K562 (cell line): ENCODE measurements around the gene CSF1.

ENCODE experiments used
- HNRNPK ChIP-seq: fragments of 200-400 bp; formaldehyde crosslinking; IDR thresholded peaks from one replicate; pipeline ENCODE4 v1.6.1; 2018; ENCODE audit warnings: mild to moderate bottlenecking, low read depth, low read length; ENCODE audit not compliant: poor library complexity, severe bottlenecking
- ID3 ChIP-seq, 2 experiments: fragments of 250-450 bp in 1 of 2; fragments of 450-650 bp in 1 of 2; sonication (Bioruptor Pico) in 1 of 2; IDR thresholded peaks; 2 replicates each; pipeline versions ENCODE4 v1.6.1 to v1.8.0; 2016 to 2021; ENCODE audit warnings: mild to moderate bottlenecking in 2 of 2, moderate library complexity in 2 of 2, missing compliant biosample characterization in 1 of 2, missing genetic modification characterization in 1 of 2
- POU5F1 ChIP-seq: fragments of 150-350 bp; IDR thresholded peaks from 2 replicates; pipeline ENCODE4 v1.6.1; 2014; ENCODE audit warnings: borderline replicate concordance, low read length, low read depth, mild to moderate bottlenecking; ENCODE audit not compliant: partially characterized antibody
- THRB ChIP-seq: fragments of 450-650 bp; formaldehyde crosslinking; conservative IDR thresholded peaks from 2 replicates; pipeline ENCODE4 v1.4.0; 2022; ENCODE audit warnings: mild to moderate bottlenecking, missing genetic modification characterization
- TF ChIP-seq, protein P1 (sequence below): sonication (generic); formaldehyde crosslinking; IDR thresholded peaks from 2 replicates; pipeline ENCODE4 v1.8.1; 2023; ENCODE audit warnings: mild to moderate bottlenecking, missing genetic modification reagents, moderate library complexity
- TF ChIP-seq, protein P2 (sequence below), 2 experiments: fragments of 450-650 bp; IDR thresholded peaks; 2 replicates each; pipeline ENCODE4 v1.6.1; 2018; ENCODE audit warnings: mild to moderate bottlenecking in 2 of 2, low read depth in 1 of 2; ENCODE audit not compliant: partially characterized antibody in 2 of 2

GRCh38 chr1:109923131-109923945 lies 12.7 kb downstream of the CSF1 start:
- TF ChIP-seq HNRNPK (no peak), POU5F1 (no peak), ID3 (CRISPR knock-in tag; IDR thresholded peaks at IDR 0.05) (no peak), ID3 (tag; IDR thresholded peaks at IDR 0.05) (no peak), THRB (CRISPR knock-in tag) (no peak)
- TF ChIP-seq, protein P1, sequence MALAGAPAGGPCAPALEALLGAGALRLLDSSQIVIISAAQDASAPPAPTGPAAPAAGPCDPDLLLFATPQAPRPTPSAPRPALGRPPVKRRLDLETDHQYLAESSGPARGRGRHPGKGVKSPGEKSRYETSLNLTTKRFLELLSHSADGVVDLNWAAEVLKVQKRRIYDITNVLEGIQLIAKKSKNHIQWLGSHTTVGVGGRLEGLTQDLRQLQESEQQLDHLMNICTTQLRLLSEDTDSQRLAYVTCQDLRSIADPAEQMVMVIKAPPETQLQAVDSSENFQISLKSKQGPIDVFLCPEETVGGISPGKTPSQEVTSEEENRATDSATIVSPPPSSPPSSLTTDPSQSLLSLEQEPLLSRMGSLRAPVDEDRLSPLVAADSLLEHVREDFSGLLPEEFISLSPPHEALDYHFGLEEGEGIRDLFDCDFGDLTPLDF (CRISPR knock-in tag) = no peak
- TF ChIP-seq, protein P2, sequence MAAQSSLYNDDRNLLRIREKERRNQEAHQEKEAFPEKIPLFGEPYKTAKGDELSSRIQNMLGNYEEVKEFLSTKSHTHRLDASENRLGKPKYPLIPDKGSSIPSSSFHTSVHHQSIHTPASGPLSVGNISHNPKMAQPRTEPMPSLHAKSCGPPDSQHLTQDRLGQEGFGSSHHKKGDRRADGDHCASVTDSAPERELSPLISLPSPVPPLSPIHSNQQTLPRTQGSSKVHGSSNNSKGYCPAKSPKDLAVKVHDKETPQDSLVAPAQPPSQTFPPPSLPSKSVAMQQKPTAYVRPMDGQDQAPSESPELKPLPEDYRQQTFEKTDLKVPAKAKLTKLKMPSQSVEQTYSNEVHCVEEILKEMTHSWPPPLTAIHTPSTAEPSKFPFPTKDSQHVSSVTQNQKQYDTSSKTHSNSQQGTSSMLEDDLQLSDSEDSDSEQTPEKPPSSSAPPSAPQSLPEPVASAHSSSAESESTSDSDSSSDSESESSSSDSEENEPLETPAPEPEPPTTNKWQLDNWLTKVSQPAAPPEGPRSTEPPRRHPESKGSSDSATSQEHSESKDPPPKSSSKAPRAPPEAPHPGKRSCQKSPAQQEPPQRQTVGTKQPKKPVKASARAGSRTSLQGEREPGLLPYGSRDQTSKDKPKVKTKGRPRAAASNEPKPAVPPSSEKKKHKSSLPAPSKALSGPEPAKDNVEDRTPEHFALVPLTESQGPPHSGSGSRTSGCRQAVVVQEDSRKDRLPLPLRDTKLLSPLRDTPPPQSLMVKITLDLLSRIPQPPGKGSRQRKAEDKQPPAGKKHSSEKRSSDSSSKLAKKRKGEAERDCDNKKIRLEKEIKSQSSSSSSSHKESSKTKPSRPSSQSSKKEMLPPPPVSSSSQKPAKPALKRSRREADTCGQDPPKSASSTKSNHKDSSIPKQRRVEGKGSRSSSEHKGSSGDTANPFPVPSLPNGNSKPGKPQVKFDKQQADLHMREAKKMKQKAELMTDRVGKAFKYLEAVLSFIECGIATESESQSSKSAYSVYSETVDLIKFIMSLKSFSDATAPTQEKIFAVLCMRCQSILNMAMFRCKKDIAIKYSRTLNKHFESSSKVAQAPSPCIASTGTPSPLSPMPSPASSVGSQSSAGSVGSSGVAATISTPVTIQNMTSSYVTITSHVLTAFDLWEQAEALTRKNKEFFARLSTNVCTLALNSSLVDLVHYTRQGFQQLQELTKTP (IDR thresholded peaks at IDR 0.05; ENCODE audit: low read depth in 1 of 2, partially characterized antibody in 2 of 2) = no peak
